ENCODE data around the gene GPRC5A. TPM values are rescaled to one million over a fixed set of nuclear protein-coding genes. Genes with fewer than 3 reads are reported as not detected.

Gene GPRC5A
- total and polyA plus RNA-seq, 3 donors from 2014 or later: 1.9 to 2.8 (median 2.7) TPM

- Histone ChIP-seq H3K27ac (no peak overlapping the region), H3K36me3 (ENCODE audit: low read depth, missing control alignments) (no peaks in the 10 kb centered on the region), H3K27me3 (no peaks in the 10 kb centered on the region), H3K9me3 (no peaks in the 10 kb centered on the region), H3K4me1 (peaks cover 11% of the 10 kb centered on the region), H3K4me3 (no peak overlapping the region)
- TF ChIP-seq, protein P1, sequence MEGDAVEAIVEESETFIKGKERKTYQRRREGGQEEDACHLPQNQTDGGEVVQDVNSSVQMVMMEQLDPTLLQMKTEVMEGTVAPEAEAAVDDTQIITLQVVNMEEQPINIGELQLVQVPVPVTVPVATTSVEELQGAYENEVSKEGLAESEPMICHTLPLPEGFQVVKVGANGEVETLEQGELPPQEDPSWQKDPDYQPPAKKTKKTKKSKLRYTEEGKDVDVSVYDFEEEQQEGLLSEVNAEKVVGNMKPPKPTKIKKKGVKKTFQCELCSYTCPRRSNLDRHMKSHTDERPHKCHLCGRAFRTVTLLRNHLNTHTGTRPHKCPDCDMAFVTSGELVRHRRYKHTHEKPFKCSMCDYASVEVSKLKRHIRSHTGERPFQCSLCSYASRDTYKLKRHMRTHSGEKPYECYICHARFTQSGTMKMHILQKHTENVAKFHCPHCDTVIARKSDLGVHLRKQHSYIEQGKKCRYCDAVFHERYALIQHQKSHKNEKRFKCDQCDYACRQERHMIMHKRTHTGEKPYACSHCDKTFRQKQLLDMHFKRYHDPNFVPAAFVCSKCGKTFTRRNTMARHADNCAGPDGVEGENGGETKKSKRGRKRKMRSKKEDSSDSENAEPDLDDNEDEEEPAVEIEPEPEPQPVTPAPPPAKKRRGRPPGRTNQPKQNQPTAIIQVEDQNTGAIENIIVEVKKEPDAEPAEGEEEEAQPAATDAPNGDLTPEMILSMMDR (IDR thresholded peaks at IDR 0.05): no peak
- TF ChIP-seq POLR2A (IDR thresholded peaks at IDR 0.05): no peak
- 60 to 68% methylated on average over 6 of the region's 6 CpGs for WGBS, 2 donors
- DNase-seq: no peak
- intact Hi-C loops (cut with DNase I; ENCODE audit: low total_unique reads): no loop called here
Measured at GRCh38 chr12:12897302-12897701, 5.9 kb downstream of the GPRC5A start.

- no peaks in the 10 kb centered on the region for H3K27me3 ChIP-seq
- H3K4me1 ChIP-seq: peaks cover 14% of the 10 kb centered on the region
- no peaks in the 10 kb centered on the region for H3K36me3 ChIP-seq (ENCODE audit: low read depth, missing control alignments)
- intact Hi-C loops (cut with DNase I; ENCODE audit: low total_unique reads): no loop called here
- TF ChIP-seq, protein P1 (IDR thresholded peaks at IDR 0.05): no peak
- no peak for TF ChIP-seq POLR2A (IDR thresholded peaks at IDR 0.05)
- no peak overlapping the region for H3K27ac ChIP-seq
- DNase-seq: no peak
- no peak overlapping the region for H3K4me3 ChIP-seq
- H3K9me3 ChIP-seq: no peaks in the 10 kb centered on the region
- WGBS, 2 donors: 86 to 87% methylated on average over 9 of the region's 9 CpGs
Measured at GRCh38 chr12:12898136-12898717, 6.9 kb downstream of the GPRC5A start.

- Histone ChIP-seq H3K4me3 (no peak overlapping the region), H3K27me3 (no peaks in the 10 kb centered on the region), H3K4me1 (peaks cover 14% of the 10 kb centered on the region), H3K27ac (no peak overlapping the region), H3K9me3 (no peaks in the 10 kb centered on the region), H3K36me3 (ENCODE audit: low read depth, missing control alignments) (no peaks in the 10 kb centered on the region)
- DNase-seq: no peak
- TF ChIP-seq, protein P1 (IDR thresholded peaks at IDR 0.05): no peak
- TF ChIP-seq POLR2A (IDR thresholded peaks at IDR 0.05): no peak
- 90 to 97% methylated on average over 8 of the region's 8 CpGs for WGBS, 2 donors
- intact Hi-C loops (cut with DNase I; ENCODE audit: low total_unique reads): no loop called here
Measured at GRCh38 chr12:12898911-12899511, 7.6 kb downstream of the GPRC5A start.

GRCh38 chr12:12899530-12900380, 8.4 kb downstream of the GPRC5A start:
- no peaks in the 10 kb centered on the region for H3K36me3 ChIP-seq (ENCODE audit: low read depth, missing control alignments)
- WGBS, 2 donors: 83 to 86% methylated on average over 10 of the region's 10 CpGs
- intact Hi-C loops (cut with DNase I; ENCODE audit: low total_unique reads): no loop called here
- no peak overlapping the region for H3K27ac ChIP-seq
- DNase-seq: no peak
- H3K9me3 ChIP-seq: no peaks in the 10 kb centered on the region
- H3K4me3 ChIP-seq: no peak overlapping the region
- H3K4me1 ChIP-seq: peaks cover 14% of the 10 kb centered on the region
- H3K27me3 ChIP-seq: no peaks in the 10 kb centered on the region
- no peak for TF ChIP-seq POLR2A (IDR thresholded peaks at IDR 0.05)
- TF ChIP-seq, protein P1 (IDR thresholded peaks at IDR 0.05): no peak
